HepG2 (cell line): ENCODE results near the gene EXOC3. TPM values are rescaled to one million over a fixed set of nuclear protein-coding genes. Genes with fewer than 3 reads are reported as not detected.

ENCODE experiments used
- ADNP ChIP-seq: sonication (generic); formaldehyde crosslinking; IDR thresholded peaks from 2 replicates; pipeline ENCODE4 v1.4.0; 2020; ENCODE audit warnings: missing genetic modification reagents
- CBX5 ChIP-seq: sonication (generic); formaldehyde crosslinking; IDR thresholded peaks from 2 replicates; pipeline ENCODE4 v1.4.0; 2020; ENCODE audit warnings: missing genetic modification reagents, borderline replicate concordance
- CREM ChIP-seq, 2 experiments: sonication (generic) in 1 of 2; formaldehyde crosslinking in 1 of 2; IDR thresholded peaks; 2 replicates each; pipeline versions ENCODE4 v1.4.0 to v1.6.1; 2016 to 2020; ENCODE audit warnings: antibody characterized with exemption in 1 of 2, mild to moderate bottlenecking in 1 of 2, missing genetic modification reagents in 1 of 2
- GTF2F1 ChIP-seq: fragments of 150-350 bp; IDR thresholded peaks from 2 replicates; pipeline ENCODE4 v1.6.1; 2014; ENCODE audit warnings: low read length
- HNRNPUL1 ChIP-seq: fragments of 200-400 bp; formaldehyde crosslinking; IDR thresholded peaks from 2 replicates; pipeline ENCODE4 v1.6.1; 2017; ENCODE audit warnings: low read depth, mild to moderate bottlenecking, low read length, moderate library complexity
- MIER2 ChIP-seq: IDR thresholded peaks from 2 replicates; pipeline ENCODE4 v1.6.1; 2016; ENCODE audit warnings: missing biosample characterization, missing genetic modification reagents
- PHF5A ChIP-seq: IDR thresholded peaks from one replicate; pipeline ENCODE4 v1.6.1; 2018; ENCODE audit warnings: low read depth, missing genetic modification reagents; ENCODE audit not compliant: unreplicated experiment
- SP5 ChIP-seq: IDR thresholded peaks from 2 replicates; pipeline ENCODE4 v1.6.1; 2016; ENCODE audit warnings: low read depth, borderline replicate concordance
- TAF1 ChIP-seq: sonication (generic); formaldehyde crosslinking; IDR thresholded peaks from 2 replicates; pipeline ENCODE4 v1.4.0; 2020; ENCODE audit warnings: missing genetic modification reagents
- ZNF274 ChIP-seq: sonication (generic); formaldehyde crosslinking; IDR thresholded peaks from 2 replicates; pipeline ENCODE4 v1.5.1; 2020; ENCODE audit warnings: mild to moderate bottlenecking, missing genetic modification reagents
- ZNF3 ChIP-seq: IDR thresholded peaks from 2 replicates; pipeline ENCODE4 v1.7.0; 2017; ENCODE audit warnings: inconsistent platforms
- ZNF878 ChIP-seq: sonication (generic); formaldehyde crosslinking; IDR thresholded peaks from 2 replicates; pipeline ENCODE4 v1.8.1; 2023; ENCODE audit warnings: mild to moderate bottlenecking, missing genetic modification reagents, moderate library complexity
- ZNF883 ChIP-seq: sonication (generic); formaldehyde crosslinking; IDR thresholded peaks from 2 replicates; pipeline ENCODE4 v1.5.1; 2020; ENCODE audit warnings: mild to moderate bottlenecking, missing genetic modification reagents; ENCODE audit errors: not compliant biosample characterization
- polyA plus RNA-seq, 8 experiments: library from polyadenylated mRNA; depleted of rRNA in 3 of 8; stranded (reverse) in 7 of 8; unstranded in 1 of 8; fragments of >200 nt; fragmentation: Illumina TruSeq in 4 of 8; extraction: Trizol in 4 of 8; gene quantifications; 2 replicates each; pipeline versions ENCODE4 v1.2.1 to v1.2.3, GENCODE V29; 2011 to 2016; ENCODE audit warnings: low read depth in 4 of 8, missing spikeins in 1 of 8, mixed read lengths in 1 of 8; ENCODE audit not compliant: insufficient read depth in 1 of 8
- total RNA-seq, 5 experiments: library from RNA; depleted of rRNA; stranded (reverse); fragments of >200 nt; fragmentation: Illumina TruSeq; extraction: Trizol; gene quantifications; 2 replicates each; pipeline ENCODE4 v1.2.3, GENCODE V29; 2016; ENCODE audit warnings: low read depth in 1 of 5
- TF ChIP-seq, protein P1 (sequence below): sonication (generic); formaldehyde crosslinking; IDR thresholded peaks from 2 replicates; pipeline ENCODE4 v1.8.1; 2023; ENCODE audit warnings: missing genetic modification reagents, mild to moderate bottlenecking, borderline replicate concordance
- TF ChIP-seq, protein P2 (sequence below): sonication (generic); formaldehyde crosslinking; IDR thresholded peaks from 2 replicates; pipeline ENCODE4 v1.4.0; 2020; ENCODE audit warnings: mild to moderate bottlenecking, missing genetic modification reagents, borderline replicate concordance
- TF ChIP-seq, protein P3 (sequence below): sonication (generic); formaldehyde crosslinking; conservative IDR thresholded peaks from 2 replicates; pipeline ENCODE4 v1.4.0; 2020; ENCODE audit warnings: missing genetic modification reagents
- TF ChIP-seq, protein P4 (sequence below): sonication (generic); formaldehyde crosslinking; IDR thresholded peaks from 2 replicates; pipeline ENCODE4 v1.5.0; 2020; ENCODE audit warnings: mild to moderate bottlenecking, missing genetic modification reagents
- TF ChIP-seq, protein P5 (sequence below): sonication (generic); formaldehyde crosslinking; IDR thresholded peaks from 2 replicates; pipeline ENCODE4 v1.4.0; 2020; ENCODE audit warnings: missing genetic modification reagents

EXOC3 gene
- total and polyA plus RNA-seq, 2 of the 13 experiments (the other 11 are each of a cell fraction or from before 2014, with no cell fraction given) = 9.2 to 20.5 TPM

DNA sequence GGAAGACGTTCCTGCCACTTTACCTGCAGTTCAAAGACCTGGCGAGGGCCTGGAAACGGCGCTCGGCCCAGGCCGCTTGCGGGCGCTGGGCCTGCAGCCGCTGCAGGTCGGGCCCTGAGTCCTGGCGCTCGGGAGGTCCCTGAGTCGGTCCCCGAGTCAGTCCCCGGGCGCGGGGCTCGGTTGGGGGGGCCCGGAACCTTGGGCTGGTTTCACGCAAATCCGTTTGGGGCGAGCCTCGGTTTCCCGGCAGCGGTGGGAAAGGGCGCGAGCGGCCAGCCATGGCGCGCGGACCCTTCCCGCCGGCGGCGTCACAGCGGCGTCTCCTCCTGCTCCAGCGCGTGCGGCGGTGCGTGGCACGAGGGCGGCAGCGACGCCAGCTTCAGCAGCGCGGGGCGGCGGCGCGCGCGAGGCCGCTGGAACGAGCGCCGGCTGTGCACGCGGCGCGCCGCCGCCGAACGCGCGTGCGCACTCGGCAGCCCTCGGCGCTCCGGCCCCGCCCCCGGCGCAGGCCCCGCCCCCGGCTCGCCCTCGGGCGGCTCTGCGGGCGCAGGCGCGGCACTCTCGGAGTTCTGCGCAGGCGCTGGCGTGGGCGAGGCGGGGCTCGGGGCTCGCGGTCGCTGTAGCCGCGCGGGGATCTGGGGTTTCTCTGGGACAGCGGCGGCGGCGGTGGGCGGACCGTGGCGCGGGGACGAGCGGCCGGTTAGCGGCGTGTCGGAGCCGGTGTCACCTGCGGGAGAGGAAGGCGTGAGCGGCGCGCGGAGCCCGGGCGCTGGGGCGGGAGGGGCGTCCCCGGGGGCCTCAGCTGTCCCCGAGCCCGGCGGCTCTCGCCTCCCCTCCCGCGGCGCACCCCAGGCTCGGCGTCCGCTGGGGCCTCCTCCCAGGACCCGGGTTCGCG, 29.9 kb downstream of the EXOC3 start (continued):
- TF ChIP-seq, protein P1, sequence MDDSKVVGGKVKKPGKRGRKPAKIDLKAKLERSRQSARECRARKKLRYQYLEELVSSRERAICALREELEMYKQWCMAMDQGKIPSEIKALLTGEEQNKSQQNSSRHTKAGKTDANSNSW (CRISPR knock-in tag) = peak; percentile 99
- TF ChIP-seq ZNF878 (CRISPR knock-in tag) (no peak), GTF2F1 (no peak), ZNF274 (CRISPR knock-in tag) (peak; percentile 96; the same call in 1 of the 2 replicates), CBX5 (CRISPR knock-in tag) (no peak), PHF5A (CRISPR knock-in tag) (no peak), MIER2 (CRISPR knock-in tag) (no peak), HNRNPUL1 (no peak), TAF1 (CRISPR knock-in tag) (peak; percentile 66), SP5 (CRISPR knock-in tag) (no peak), ZNF883 (CRISPR knock-in tag) (peak; percentile 97), ZNF3 (no peak), ADNP (no peak), CREM (IDR thresholded peaks at IDR 0.05) (no peak), CREM (CRISPR knock-in tag; IDR thresholded peaks at IDR 0.05) (no peak)
- TF ChIP-seq, protein P2, sequence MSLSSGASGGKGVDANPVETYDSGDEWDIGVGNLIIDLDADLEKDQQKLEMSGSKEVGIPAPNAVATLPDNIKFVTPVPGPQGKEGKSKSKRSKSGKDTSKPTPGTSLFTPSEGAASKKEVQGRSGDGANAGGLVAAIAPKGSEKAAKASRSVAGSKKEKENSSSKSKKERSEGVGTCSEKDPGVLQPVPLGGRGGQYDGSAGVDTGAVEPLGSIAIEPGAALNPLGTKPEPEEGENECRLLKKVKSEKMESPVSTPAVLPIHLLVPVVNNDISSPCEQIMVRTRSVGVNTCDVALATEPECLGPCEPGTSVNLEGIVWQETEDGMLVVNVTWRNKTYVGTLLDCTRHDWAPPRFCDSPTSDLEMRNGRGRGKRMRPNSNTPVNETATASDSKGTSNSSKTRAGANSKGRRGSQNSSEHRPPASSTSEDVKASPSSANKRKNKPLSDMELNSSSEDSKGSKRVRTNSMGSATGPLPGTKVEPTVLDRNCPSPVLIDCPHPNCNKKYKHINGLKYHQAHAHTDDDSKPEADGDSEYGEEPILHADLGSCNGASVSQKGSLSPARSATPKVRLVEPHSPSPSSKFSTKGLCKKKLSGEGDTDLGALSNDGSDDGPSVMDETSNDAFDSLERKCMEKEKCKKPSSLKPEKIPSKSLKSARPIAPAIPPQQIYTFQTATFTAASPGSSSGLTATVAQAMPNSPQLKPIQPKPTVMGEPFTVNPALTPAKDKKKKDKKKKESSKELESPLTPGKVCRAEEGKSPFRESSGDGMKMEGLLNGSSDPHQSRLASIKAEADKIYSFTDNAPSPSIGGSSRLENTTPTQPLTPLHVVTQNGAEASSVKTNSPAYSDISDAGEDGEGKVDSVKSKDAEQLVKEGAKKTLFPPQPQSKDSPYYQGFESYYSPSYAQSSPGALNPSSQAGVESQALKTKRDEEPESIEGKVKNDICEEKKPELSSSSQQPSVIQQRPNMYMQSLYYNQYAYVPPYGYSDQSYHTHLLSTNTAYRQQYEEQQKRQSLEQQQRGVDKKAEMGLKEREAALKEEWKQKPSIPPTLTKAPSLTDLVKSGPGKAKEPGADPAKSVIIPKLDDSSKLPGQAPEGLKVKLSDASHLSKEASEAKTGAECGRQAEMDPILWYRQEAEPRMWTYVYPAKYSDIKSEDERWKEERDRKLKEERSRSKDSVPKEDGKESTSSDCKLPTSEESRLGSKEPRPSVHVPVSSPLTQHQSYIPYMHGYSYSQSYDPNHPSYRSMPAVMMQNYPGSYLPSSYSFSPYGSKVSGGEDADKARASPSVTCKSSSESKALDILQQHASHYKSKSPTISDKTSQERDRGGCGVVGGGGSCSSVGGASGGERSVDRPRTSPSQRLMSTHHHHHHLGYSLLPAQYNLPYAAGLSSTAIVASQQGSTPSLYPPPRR (CRISPR knock-in tag) = no peak
- TF ChIP-seq, protein P3, sequence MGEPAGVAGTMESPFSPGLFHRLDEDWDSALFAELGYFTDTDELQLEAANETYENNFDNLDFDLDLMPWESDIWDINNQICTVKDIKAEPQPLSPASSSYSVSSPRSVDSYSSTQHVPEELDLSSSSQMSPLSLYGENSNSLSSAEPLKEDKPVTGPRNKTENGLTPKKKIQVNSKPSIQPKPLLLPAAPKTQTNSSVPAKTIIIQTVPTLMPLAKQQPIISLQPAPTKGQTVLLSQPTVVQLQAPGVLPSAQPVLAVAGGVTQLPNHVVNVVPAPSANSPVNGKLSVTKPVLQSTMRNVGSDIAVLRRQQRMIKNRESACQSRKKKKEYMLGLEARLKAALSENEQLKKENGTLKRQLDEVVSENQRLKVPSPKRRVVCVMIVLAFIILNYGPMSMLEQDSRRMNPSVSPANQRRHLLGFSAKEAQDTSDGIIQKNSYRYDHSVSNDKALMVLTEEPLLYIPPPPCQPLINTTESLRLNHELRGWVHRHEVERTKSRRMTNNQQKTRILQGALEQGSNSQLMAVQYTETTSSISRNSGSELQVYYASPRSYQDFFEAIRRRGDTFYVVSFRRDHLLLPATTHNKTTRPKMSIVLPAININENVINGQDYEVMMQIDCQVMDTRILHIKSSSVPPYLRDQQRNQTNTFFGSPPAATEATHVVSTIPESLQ (CRISPR knock-in tag) = peak; percentile 75; the same call in 1 of the 2 replicates
- TF ChIP-seq, protein P4, sequence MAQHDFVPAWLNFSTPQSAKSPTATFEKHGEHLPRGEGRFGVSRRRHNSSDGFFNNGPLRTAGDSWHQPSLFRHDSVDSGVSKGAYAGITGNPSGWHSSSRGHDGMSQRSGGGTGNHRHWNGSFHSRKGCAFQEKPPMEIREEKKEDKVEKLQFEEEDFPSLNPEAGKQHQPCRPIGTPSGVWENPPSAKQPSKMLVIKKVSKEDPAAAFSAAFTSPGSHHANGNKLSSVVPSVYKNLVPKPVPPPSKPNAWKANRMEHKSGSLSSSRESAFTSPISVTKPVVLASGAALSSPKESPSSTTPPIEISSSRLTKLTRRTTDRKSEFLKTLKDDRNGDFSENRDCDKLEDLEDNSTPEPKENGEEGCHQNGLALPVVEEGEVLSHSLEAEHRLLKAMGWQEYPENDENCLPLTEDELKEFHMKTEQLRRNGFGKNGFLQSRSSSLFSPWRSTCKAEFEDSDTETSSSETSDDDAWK = no peak
- TF ChIP-seq, protein P5, sequence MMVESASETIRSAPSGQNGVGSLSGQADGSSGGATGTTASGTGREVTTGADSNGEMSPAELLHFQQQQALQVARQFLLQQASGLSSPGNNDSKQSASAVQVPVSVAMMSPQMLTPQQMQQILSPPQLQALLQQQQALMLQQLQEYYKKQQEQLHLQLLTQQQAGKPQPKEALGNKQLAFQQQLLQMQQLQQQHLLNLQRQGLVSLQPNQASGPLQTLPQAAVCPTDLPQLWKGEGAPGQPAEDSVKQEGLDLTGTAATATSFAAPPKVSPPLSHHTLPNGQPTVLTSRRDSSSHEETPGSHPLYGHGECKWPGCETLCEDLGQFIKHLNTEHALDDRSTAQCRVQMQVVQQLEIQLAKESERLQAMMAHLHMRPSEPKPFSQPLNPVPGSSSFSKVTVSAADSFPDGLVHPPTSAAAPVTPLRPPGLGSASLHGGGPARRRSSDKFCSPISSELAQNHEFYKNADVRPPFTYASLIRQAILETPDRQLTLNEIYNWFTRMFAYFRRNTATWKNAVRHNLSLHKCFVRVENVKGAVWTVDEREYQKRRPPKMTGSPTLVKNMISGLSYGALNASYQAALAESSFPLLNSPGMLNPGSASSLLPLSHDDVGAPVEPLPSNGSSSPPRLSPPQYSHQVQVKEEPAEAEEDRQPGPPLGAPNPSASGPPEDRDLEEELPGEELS (CRISPR knock-in tag) = peak; percentile 41; the same call in 1 of the 2 replicates
